HG02884 (cell line): ENCODE results near the gene THSD4.

ENCODE experiments used
- ATAC-seq: cut with Tn5 transposase; IDR thresholded peaks from one replicate; pipeline ENCODE4 v1.9.1; 2021; ENCODE audit warnings: mild to moderate bottlenecking, moderate library complexity; ENCODE audit not compliant: unreplicated experiment

THSD4 gene

GRCh38 chr15:71511796-71512681 lies 396.8 kb downstream of the THSD4 start:
- no peak for ATAC-seq

GRCh38 chr15:71512682-71513006 lies 397.4 kb downstream of the THSD4 start:
- ATAC-seq: no peak

- no peak for ATAC-seq
Measured at GRCh38 chr15:71515375-71516186, 400.3 kb downstream of the THSD4 start.

GRCh38 chr15:71517751-71518150 lies 402.5 kb downstream of the THSD4 start:
- ATAC-seq: no peak

- no peak for ATAC-seq
Measured at GRCh38 chr15:71518661-71519060, 403.4 kb downstream of the THSD4 start.

- no peak for ATAC-seq
Measured at GRCh38 chr15:71526060-71526820, 411.0 kb downstream of the THSD4 start.

- no peak for ATAC-seq
Measured at GRCh38 chr15:71529361-71529760, 414.1 kb downstream of the THSD4 start.

- ATAC-seq: no peak
Measured at GRCh38 chr15:71530116-71530515, 414.8 kb downstream of the THSD4 start.

GRCh38 chr15:71532994-71533393 lies 417.7 kb downstream of the THSD4 start:
- ATAC-seq: no peak

GRCh38 chr15:71538181-71538580 lies 422.9 kb downstream of the THSD4 start:
- no peak for ATAC-seq

GRCh38 chr15:71541746-71542145 lies 426.5 kb downstream of the THSD4 start:
- ATAC-seq: no peak

GRCh38 chr15:71542836-71543235 lies 427.6 kb downstream of the THSD4 start:
- ATAC-seq: no peak

GRCh38 chr15:71543413-71543812 lies 428.1 kb downstream of the THSD4 start:
- ATAC-seq: no peak

- no peak for ATAC-seq
Measured at GRCh38 chr15:71545223-71545760, 430.0 kb downstream of the THSD4 start.

- no peak for ATAC-seq
Measured at GRCh38 chr15:71545923-71546322, 430.7 kb downstream of the THSD4 start.

- no peak for ATAC-seq
Measured at GRCh38 chr15:71547011-71547410, 431.7 kb downstream of the THSD4 start.

GRCh38 chr15:71548401-71548807 lies 433.1 kb downstream of the THSD4 start:
- ATAC-seq: no peak

- ATAC-seq: no peak
Measured at GRCh38 chr15:71549091-71549490, 433.8 kb downstream of the THSD4 start.

- no peak for ATAC-seq
Measured at GRCh38 chr15:71549697-71550096, 434.4 kb downstream of the THSD4 start.

- no peak for ATAC-seq
Measured at GRCh38 chr15:71551566-71551965, 436.3 kb downstream of the THSD4 start.

- no peak for ATAC-seq
Measured at GRCh38 chr15:71559098-71559497, 443.8 kb downstream of the THSD4 start.
